HG03460 (cell line): ENCODE measurements around the gene PLD1.
"Not testable (repeated sequence)": the region's sequence is repeated elsewhere in the genome, so short reads cannot be mapped to it uniquely, and the experiment has no call there.

Source experiments
- ATAC-seq: cut with Tn5 transposase; IDR thresholded peaks from one replicate; pipeline ENCODE4 v1.9.1; 2021; ENCODE audit not compliant: unreplicated experiment

The PLD1 gene

GRCh38 chr3:171821044-171821443 lies 10.8 kb upstream of the PLD1 start:
- no peak for ATAC-seq

- ATAC-seq, result no peak
These were observed 7.0 kb upstream of the PLD1 start for GRCh38 chr3:171817074-171817800.

- ATAC-seq, result no peak
These were observed 5.8 kb upstream of the PLD1 start for GRCh38 chr3:171815973-171816595.

GRCh38 chr3:171814662-171815061 lies 4.4 kb upstream of the PLD1 start:
- not testable (repeated sequence) for ATAC-seq

- ATAC-seq, result peak; percentile 20
These were observed 3.7 kb upstream of the PLD1 start for GRCh38 chr3:171813897-171814460.

GRCh38 chr3:171813278-171813896 lies 3.1 kb upstream of the PLD1 start:
- no peak for ATAC-seq

- no peak for ATAC-seq
These were observed 2.5 kb upstream of the PLD1 start for GRCh38 chr3:171812811-171813210.

GRCh38 chr3:171811913-171812335 lies 1.6 kb upstream of the PLD1 start:
- no peak for ATAC-seq

GRCh38 chr3:171811295-171811912 lies 1.1 kb upstream of the PLD1 start:
- no peak for ATAC-seq

- ATAC-seq, result no peak
These were observed 479 bp upstream of the PLD1 start for GRCh38 chr3:171810629-171811294.

- ATAC-seq, result peak; percentile 36
These were observed 747 bp downstream of the PLD1 start for GRCh38 chr3:171809611-171809860.

GRCh38 chr3:171807806-171808205 lies 2.5 kb downstream of the PLD1 start:
- no peak for ATAC-seq

GRCh38 chr3:171807129-171807675 lies 3.1 kb downstream of the PLD1 start:
- ATAC-seq, result no peak

- no peak for ATAC-seq
These were observed 3.8 kb downstream of the PLD1 start for GRCh38 chr3:171806200-171807128.

- no peak for ATAC-seq
These were observed 4.6 kb downstream of the PLD1 start for GRCh38 chr3:171805687-171806086.

- ATAC-seq, result no peak
These were observed 5.5 kb downstream of the PLD1 start for GRCh38 chr3:171804618-171805389.

GRCh38 chr3:171803044-171803443 lies 7.2 kb downstream of the PLD1 start:
- ATAC-seq, result no peak

GRCh38 chr3:171802590-171802956 lies 7.7 kb downstream of the PLD1 start:
- ATAC-seq, result no peak
